OCI-LY1 (cell line): ENCODE data around the gene ZFP3.
"Not testable (repeated sequence)": the region's sequence is repeated elsewhere in the genome, so short reads cannot be mapped to it uniquely, and the experiment has no call there.

ENCODE experiments used
- EZH2 ChIP-seq: fragments of 200-600 bp; sonication (generic), shearing (Covaris generic); IDR thresholded peaks from 2 replicates; pipeline ENCODE4 v1.8.0; 2017; ENCODE audit warnings: borderline replicate concordance, mixed run types, mild to moderate bottlenecking, antibody characterized with exemption, low read length, moderate library complexity, mixed read lengths
- TF ChIP-seq, protein P1 (sequence below): fragments of 200-600 bp; sonication (generic), shearing (Covaris generic); IDR thresholded peaks from 2 replicates; pipeline ENCODE4 v1.5.1; 2017; ENCODE audit warnings: mild to moderate bottlenecking, antibody characterized with exemption, low read length, moderate library complexity, mixed read lengths

GRCh38 chr17:5129770-5130169 is 51.5 kb downstream of the ZFP3 start:
- TF ChIP-seq, protein P1, sequence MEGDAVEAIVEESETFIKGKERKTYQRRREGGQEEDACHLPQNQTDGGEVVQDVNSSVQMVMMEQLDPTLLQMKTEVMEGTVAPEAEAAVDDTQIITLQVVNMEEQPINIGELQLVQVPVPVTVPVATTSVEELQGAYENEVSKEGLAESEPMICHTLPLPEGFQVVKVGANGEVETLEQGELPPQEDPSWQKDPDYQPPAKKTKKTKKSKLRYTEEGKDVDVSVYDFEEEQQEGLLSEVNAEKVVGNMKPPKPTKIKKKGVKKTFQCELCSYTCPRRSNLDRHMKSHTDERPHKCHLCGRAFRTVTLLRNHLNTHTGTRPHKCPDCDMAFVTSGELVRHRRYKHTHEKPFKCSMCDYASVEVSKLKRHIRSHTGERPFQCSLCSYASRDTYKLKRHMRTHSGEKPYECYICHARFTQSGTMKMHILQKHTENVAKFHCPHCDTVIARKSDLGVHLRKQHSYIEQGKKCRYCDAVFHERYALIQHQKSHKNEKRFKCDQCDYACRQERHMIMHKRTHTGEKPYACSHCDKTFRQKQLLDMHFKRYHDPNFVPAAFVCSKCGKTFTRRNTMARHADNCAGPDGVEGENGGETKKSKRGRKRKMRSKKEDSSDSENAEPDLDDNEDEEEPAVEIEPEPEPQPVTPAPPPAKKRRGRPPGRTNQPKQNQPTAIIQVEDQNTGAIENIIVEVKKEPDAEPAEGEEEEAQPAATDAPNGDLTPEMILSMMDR: not testable (repeated sequence)
- TF ChIP-seq EZH2: not testable (repeated sequence)
